A673 (cell line): Measurements from ENCODE around the gene SKAP1. TPM values are rescaled to one million over a fixed set of nuclear protein-coding genes. Genes with fewer than 3 reads are reported as not detected.

ENCODE experiments used
- BruUV-seq: library from RNA; stranded (reverse); fragments of 400-500 nt; replicated peaks from 2 replicates; lab custom pipeline; 2021; lab: Mats Ljungman, UMichigan
- CTCF ChIA-PET: fragments of 300-600 bp; sonication (Branson Sonifier 250); formaldehyde crosslinking; loops from one replicate; lab custom pipeline; 2022; ENCODE audit warnings: antibody characterized with exemption; lab: Charles Lee
- POLR2A ChIA-PET: fragments of 300-600 bp; sonication (Branson Sonifier 250); formaldehyde crosslinking; loops from one replicate; lab custom pipeline; 2022; ENCODE audit warnings: antibody characterized with exemption; ENCODE audit not compliant: low non-redundant PET; lab: Charles Lee
- DNase-seq: peaks from one replicate; pipeline ENCODE4 v3.0.0-alpha.2; 2015; ENCODE audit warnings: low spot score
- H3K27ac ChIP-seq: fragments of 200-600 bp; sonication (generic); 2 replicates; pipeline ENCODE4 v1.5.1; 2016; ENCODE audit warnings: mixed run types, low read depth, mild to moderate bottlenecking, mixed read lengths, antibody characterized with exemption, low read length; ENCODE audit not compliant: poor library complexity, severe bottlenecking
- H3K27me3 ChIP-seq: fragments of 200-600 bp; sonication (generic); replicated peaks from 2 replicates; pipeline ENCODE4 v1.6.1; 2017; ENCODE audit warnings: mixed run types, low read depth, mild to moderate bottlenecking, mixed read lengths, antibody characterized with exemption, low read length; ENCODE audit not compliant: insufficient read depth, poor library complexity
- H3K36me3 ChIP-seq: fragments of 200-600 bp; sonication (generic); 2 replicates; pipeline ENCODE4 v1.6.1; 2016; ENCODE audit warnings: mixed run types, mild to moderate bottlenecking, mixed read lengths, antibody characterized with exemption, low read length; ENCODE audit not compliant: insufficient read depth, poor library complexity, severe bottlenecking
- H3K4me1 ChIP-seq: fragments of 200-600 bp; sonication (generic); 2 replicates; pipeline ENCODE4 v1.6.1; 2017; ENCODE audit warnings: mixed run types, mild to moderate bottlenecking, mixed read lengths, antibody characterized with exemption, low read length; ENCODE audit not compliant: insufficient read depth, poor library complexity, severe bottlenecking
- H3K4me3 ChIP-seq: fragments of 200-600 bp; sonication (generic); 2 replicates; pipeline ENCODE4 v1.5.1; 2016; ENCODE audit warnings: low read depth, mixed run types, mild to moderate bottlenecking, mixed read lengths, low read length; ENCODE audit not compliant: poor library complexity, severe bottlenecking
- H3K9me3 ChIP-seq: fragments of 200-600 bp; sonication (generic); 2 replicates; pipeline ENCODE4 v1.6.1; 2016; ENCODE audit warnings: mixed run types, low read depth, mild to moderate bottlenecking, mixed read lengths, antibody characterized with exemption, low read length; ENCODE audit not compliant: poor library complexity, severe bottlenecking
- EZH2 ChIP-seq: fragments of 200-600 bp; sonication (generic); IDR thresholded peaks from 2 replicates; pipeline ENCODE4 v1.6.1; 2017; ENCODE audit warnings: borderline replicate concordance, low read depth, mild to moderate bottlenecking, mixed read lengths, antibody characterized with exemption, low read length; ENCODE audit not compliant: poor library complexity, severe bottlenecking
- intact Hi-C: fragments of 100-400 bp; cut with micrococcal nuclease; formaldehyde crosslinking; loops from one replicate; pipeline ENCODE4 v1.10.0; 2022; ENCODE audit not compliant: unreplicated experiment
- total RNA-seq: library from RNA; stranded (reverse); gene quantifications from 2 replicates; pipeline ENCODE4 v1.2.3, GENCODE V29; 2021
- TF ChIP-seq, protein P1 (sequence below): fragments of 300-800, 200-600 bp; sonication (generic); conservative IDR thresholded peaks from 2 replicates; pipeline ENCODE4 v1.5.1; 2017; ENCODE audit warnings: low read depth, mild to moderate bottlenecking, antibody characterized with exemption, low read length, moderate library complexity, mixed read lengths

SKAP1 gene
- total RNA-seq, 1 experiment from 2014 or later = not detected

DNA sequence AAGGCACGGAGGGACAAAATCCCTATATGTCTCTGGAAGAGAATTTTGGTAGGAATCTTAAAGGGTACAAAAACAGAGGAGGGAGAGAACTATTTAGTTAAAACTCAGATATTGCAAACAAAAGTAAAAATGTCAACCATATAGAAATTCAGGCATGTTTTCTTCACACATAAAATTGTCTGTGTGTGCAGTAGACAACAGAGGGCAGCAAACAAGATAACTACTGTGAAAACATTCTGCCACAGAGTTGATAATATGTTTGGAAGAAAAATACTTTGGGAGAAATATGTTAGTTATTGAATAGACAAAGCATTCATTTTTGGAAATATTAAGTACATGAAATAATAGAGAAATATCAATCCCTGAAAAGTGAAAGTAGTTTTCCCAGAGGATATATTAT is 266.2 kb downstream of the SKAP1 start:
- Histone ChIP-seq H3K36me3 (no peaks in the 10 kb centered on the region), H3K27ac (no peak overlapping the region), H3K9me3 (no peaks in the 10 kb centered on the region), H3K27me3 (no peaks in the 10 kb centered on the region), H3K4me1 (peaks cover 20% of the 10 kb centered on the region), H3K4me3 (no peak overlapping the region)
- BruUV-seq = no TSS peak
- ChIA-PET POLR2A (no interaction called here), CTCF (interaction anchor here (0.5 to 1.3 kb wide), 3 partner anchors 14 to 172 kb away, joined by 3 to 9 read pairs (median 3); no protein-coding TSS in a partner anchor)
- intact Hi-C loops = loop anchor here (2.0 kb wide), 1 partner anchor 15 kb away; no protein-coding TSS in a partner anchor
- DNase-seq = no peak
- TF ChIP-seq, protein P1, sequence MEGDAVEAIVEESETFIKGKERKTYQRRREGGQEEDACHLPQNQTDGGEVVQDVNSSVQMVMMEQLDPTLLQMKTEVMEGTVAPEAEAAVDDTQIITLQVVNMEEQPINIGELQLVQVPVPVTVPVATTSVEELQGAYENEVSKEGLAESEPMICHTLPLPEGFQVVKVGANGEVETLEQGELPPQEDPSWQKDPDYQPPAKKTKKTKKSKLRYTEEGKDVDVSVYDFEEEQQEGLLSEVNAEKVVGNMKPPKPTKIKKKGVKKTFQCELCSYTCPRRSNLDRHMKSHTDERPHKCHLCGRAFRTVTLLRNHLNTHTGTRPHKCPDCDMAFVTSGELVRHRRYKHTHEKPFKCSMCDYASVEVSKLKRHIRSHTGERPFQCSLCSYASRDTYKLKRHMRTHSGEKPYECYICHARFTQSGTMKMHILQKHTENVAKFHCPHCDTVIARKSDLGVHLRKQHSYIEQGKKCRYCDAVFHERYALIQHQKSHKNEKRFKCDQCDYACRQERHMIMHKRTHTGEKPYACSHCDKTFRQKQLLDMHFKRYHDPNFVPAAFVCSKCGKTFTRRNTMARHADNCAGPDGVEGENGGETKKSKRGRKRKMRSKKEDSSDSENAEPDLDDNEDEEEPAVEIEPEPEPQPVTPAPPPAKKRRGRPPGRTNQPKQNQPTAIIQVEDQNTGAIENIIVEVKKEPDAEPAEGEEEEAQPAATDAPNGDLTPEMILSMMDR = no peak; the same call in 1 of the 2 replicates
- TF ChIP-seq EZH2 = no peak

DNA sequence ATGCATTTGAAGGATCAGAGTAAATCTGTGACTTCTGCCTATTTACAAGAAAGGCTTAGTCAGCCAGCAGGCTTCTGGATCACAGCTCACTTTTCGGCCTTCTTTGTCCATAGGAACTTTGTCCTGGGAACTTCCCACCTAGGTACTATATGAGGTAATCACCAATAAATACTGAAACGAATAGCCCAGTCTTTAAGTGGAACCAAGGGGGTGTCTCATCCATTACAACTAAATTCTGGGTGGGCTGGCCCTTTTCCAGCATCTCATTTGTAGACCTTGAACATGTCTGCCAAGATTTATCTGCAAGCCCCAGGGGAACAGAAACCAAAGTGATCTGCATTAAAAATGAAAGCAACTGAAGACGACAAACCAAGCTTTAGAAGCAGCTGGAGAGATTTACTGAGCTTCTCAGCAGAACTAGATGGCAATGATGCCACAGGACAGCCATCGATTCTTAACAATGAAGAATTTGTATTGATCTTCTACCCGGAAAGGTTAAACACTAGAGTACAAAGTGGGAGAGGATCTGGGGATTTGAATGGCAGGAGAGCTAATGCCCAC is 267.0 kb downstream of the SKAP1 start:
- POLR2A ChIA-PET = no interaction called here
- BruUV-seq = no TSS peak

DNA sequence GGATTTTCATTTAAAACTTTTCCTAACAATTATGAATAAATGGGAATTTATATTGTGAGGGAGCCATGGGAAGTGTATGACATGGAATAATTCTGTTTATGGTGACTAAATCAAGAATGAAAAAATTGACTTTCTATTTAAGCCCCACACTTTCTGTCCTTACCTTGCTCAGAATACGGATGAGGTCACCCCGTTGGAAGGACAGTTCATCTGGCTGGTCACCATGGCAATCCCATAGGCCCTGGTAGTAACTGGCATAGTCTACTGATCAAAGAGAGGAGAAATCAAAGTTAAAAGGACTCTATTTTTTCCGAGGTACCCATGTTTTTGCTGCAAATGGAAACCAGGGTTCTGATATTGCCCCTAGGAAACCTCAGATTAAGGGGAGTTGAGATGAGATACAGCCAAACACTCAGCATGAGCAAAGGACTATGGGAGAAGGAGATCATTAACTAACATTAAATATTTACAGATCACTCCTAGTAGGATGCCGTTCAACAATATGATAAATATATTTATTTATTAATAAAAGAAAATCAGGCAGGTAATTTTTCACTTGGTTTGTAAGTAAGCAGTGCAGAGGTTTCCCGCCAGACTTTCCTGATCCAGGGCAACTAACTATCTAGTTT is 267.6 kb downstream of the SKAP1 start:
- H3K27me3 ChIP-seq = no peaks in the 10 kb centered on the region
- intact Hi-C loops = loop anchor here (2.0 kb wide), 1 partner anchor 16 kb away; no protein-coding TSS in a partner anchor
- peaks cover 20% of the 10 kb centered on the region for H3K4me1 ChIP-seq
- TF ChIP-seq EZH2 = no peak
- TF ChIP-seq, protein P1 = no peak
- no peaks in the 10 kb centered on the region for H3K36me3 ChIP-seq
- no peaks in the 10 kb centered on the region for H3K9me3 ChIP-seq
- no peak for DNase-seq
- no TSS peak for BruUV-seq
- H3K27ac ChIP-seq = no peak overlapping the region
- peak overlapping the region; percentile 24 for H3K4me3 ChIP-seq
- CTCF ChIA-PET = interaction anchor here (0.6 to 1.3 kb wide), 3 partner anchors 16 to 173 kb away, joined by 3 read pairs; no protein-coding TSS in a partner anchor
- POLR2A ChIA-PET = no interaction called here

More for the DNA sequence above, 267.0 kb downstream of the SKAP1 start:
- Histone ChIP-seq H3K4me3 (peak overlapping the region; percentile 24), H3K4me1 (peaks cover 20% of the 10 kb centered on the region), H3K9me3 (no peaks in the 10 kb centered on the region), H3K27me3 (no peaks in the 10 kb centered on the region), H3K27ac (no peak overlapping the region), H3K36me3 (no peaks in the 10 kb centered on the region)
- TF ChIP-seq, protein P1 = no peak
- no peak for TF ChIP-seq EZH2
- intact Hi-C loops = loop anchor here (2.0 kb wide), 1 partner anchor 16 kb away; no protein-coding TSS in a partner anchor
- peak; percentile 91 for DNase-seq
- CTCF ChIA-PET = interaction anchor here (0.5 to 1.3 kb wide), 4 partner anchors 15 to 173 kb away, joined by 3 to 9 read pairs (median 3); no protein-coding TSS in a partner anchor
